CD4-positive, alpha-beta T cell treated with Interferon gamma for 1 hour (primary cell): ENCODE results near the gene ERN2.
"Not testable (repeated sequence)": the region's sequence is repeated elsewhere in the genome, so short reads cannot be mapped to it uniquely, and the experiment has no call there.

Experiments used
- DNase-seq: peaks from one replicate; pipeline ENCODE4 v3.0.0-alpha.2; 2020

Gene ERN2

DNA sequence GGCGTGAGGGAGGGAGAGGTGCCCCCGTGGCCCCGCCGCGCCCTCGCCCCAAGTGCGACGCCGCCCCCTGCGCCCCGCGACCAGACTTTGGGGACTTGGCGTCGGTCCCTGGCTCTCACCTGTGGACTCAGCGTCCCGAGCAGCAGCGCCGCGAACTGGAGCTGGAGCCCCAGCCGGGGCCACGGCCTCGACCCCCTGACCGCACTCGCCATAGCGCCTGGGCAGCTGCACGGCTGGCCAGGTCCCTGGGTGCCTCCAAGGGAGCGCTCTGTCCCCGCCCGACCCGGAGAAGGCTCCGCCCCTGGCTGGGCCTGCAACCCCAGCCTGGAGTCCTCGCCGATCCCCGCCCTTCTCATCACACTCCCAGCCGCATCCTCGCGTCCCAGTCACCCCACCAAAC, at the start of gene ERN2:
ERN2 (minus strand) TSS at position 247 of the 400 bp plus-strand sequence; CDS start at position 212, 35 bp downstream.
- no peak for DNase-seq

DNA sequence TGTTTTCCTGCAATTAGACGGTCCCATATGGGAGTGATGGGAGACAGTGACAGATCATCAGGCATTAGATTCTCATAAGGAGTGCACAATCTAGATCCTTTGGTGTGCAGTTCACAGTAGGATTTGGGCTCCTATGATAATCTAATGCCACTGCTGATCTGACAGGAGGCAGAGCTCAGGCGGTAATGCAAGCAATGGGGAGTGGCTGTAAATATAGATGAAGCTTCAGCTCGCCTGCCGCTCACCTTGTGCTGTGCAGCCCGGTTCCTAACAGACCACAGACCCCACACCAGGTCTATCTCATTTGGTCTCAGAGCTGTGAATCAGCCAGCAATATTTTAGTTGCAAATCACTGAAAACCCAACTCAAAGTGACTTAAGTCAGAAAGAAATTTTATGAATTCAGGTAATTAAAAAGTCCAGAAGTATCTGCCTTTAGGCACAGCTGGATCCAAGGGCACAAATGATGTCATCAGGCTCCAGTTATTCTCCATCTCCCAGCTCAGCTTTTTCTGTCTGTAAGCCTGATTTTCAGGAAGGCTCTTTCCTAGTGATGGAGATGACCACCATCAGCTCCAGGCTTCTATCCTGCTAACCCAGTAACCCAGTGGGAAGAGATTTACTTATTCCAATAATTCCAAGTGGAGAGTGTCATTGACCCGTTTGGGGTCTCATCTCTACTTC, 45.1 kb upstream of the ERN2 start:
- no peak for DNase-seq

DNA sequence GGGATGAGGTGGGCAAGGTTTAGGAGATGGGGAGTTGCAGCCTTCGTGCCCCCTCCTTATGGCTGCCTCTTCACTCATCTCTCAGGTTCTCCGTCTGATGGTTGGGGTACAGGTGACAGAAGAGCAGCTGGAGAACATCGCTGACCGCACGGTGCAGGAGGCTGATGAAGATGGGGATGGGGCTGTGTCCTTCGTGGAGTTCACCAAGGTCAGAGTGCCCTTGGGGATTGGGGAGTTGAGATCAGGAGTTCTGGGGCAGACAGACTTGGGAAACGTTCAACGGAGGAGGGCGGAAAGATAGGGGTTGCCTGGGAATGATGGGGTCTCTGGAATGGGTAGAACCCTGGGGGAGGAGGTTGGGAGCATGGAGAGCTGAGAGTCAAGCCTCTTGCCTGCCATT, 44.1 kb upstream of the ERN2 start:
- no peak for DNase-seq

DNA sequence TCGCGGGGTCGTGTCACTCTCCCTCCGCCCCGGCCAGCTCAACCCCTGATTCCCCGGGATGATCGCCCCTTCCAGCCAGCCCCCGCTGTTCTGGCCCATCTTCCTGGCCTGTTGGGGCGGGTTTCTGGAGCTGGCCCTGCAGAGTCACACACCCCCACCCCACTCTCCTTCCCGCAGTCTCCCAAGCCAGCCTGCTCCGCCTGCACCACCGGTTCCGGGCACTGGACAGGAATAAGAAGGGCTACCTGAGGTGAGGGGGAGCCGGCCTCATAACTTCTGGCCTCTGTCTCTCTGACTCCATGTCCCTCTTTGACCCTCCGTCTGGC, 42.4 kb upstream of the ERN2 start:
- DNase-seq: no peak

DNA sequence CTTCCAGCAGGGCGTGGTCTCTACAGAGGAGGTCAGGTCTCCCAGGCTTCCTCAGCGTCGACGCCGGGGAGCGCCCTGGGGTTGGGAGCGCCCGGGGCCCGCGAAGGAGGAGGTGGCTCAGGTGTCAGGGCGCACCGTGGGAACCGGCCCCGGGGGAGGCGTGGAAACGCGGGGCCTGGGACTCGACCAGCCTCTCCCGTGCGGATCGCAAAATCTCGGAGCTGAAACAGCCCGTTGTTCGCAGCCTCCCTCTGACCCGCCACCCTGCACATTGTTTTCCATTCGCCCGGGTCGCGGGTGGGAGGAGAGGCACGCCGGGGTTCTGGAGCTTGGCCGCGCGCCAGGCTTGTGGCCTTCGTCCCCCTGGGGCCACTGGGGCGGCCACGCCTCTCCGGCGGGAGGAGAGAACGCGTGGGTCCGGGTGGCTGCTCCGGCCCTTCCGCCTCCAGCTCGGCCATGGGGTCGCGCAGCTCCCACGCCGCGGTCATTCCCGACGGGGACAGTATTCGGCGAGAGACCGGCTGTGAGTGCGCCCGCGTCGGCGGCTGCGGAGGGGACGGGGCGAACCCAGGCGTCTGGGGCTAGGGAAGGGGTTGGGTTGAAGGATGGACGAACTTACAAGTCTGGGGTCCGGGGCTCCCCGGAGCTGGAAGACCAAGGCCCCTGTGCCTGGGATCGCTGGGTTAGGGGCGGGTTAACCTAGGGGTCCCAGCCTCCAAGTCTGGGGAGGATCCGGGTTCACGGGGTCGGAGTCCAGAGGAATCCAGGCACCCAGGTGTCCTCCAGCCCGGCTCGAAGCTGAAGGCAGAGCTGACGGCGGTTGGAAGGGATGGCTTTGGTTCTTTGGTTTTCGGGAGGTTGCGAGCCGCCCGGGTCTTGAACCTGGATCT, 41.8 kb upstream of the ERN2 start, which contains the start of gene CHP2:
CHP2 (plus strand) TSS at position 433 of the 890 bp plus-strand sequence; CDS start at position 457, 24 bp downstream.
- DNase-seq: no peak

DNA sequence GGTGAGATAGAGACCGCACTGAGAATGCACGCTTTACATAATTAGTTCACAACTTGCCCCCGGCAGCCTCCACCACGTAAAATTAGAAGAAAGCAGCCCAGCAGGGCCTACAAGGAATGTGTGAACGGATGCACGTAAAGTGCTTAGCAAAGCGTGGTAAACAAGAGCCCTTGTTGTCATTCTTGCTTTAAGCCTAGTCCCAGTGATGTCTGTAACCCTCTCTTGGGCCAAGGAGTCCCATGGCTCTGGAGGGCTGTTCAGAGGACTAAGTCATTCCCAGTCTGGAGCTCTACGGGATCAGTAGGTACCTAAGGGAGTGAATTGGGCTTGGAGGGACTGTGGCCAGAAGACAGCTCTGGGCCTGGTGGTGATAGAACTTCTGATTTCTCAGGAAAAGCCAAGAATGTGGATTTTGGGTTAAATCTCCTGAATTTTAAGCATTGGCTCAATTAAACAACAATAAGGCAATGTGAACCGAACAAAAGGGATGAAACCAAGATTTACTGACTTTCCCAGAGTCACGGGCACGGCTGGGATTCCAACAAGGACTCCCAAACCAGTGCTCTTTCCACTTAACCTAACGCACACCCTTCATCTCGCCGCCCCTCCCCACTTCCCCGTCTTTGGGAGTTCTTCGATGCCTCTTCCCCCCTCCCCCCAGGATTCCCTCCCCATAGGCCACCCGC, 41.0 kb upstream of the ERN2 start:
- DNase-seq: no peak

DNA sequence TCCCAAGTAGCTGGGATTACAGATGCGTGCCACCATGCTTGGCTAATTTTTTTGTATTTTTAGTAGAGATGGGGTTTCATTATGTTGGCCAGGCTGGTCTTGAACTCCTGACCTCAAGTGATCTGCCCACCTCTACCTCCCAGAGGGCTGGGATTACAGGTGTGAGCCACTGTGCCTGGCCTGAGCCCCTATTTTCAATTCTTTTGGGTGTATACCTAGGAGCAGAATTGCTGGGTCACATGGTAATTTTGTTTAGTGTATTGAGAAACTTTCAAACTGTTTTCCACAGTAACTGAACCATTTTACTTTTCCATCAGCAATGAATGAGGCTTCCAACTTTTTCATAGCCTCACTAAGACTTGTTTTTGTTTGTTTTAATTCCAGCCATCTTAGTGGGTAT, 38.0 kb upstream of the ERN2 start:
- DNase-seq: not testable (repeated sequence)

DNA sequence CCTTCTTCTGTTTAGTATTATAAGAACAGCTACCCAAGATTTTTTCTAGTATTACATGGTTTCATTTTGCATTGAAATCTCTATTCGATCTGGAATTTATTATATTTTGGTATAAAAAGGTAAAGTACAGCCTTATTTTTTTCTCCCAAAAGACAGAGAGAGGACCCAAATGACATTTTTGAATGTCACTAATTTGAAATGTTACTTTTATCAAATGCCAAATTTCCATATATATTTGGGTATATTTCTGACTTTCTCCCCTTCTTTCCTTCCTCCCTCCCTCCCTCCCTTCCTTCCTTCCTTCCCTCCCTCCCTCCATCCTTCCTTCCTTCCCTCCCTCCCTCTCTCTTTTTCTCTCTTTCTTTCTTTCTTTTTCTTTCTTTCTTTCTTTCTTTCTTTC, 35.6 kb upstream of the ERN2 start:
- no peak for DNase-seq

DNA sequence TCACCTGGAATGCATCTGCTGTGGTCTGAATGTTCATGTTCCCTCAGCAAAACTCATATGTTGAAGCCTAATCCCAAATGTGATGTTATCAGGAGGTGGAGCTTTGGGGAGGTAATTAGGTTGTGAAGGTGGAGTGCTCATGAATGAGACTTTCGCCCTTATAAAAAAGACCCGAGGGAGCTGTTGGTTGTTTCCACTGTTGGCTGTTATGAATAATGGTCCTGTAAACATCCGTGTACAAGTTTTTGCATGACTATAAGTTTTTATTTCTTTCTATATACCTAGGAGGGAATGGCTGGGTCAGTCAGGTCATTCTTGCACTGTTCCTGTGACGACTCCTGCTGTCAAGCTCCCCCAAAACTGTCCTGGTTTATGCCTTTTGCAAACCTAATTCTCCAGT, 32.2 kb upstream of the ERN2 start:
- no peak for DNase-seq

DNA sequence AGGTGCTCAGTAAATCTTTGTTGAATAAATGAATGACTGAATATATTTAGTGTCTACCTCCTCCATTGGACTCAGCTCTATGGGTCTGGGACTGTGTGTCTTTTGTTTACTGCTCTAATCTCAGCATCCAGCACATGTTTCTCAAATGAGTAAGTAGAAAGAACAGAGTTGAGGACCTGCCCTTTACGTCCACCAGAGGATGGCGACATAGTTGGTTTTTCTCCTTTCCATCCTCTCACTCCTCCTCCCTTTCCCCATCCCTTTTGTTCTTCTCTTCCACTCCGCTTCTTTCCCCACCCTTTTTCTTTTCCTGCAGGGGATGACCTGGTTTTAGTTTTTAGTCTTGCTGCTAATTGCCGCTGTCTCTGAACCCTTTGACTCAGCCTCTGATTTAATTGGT, 29.7 kb upstream of the ERN2 start:
- DNase-seq: no peak

DNA sequence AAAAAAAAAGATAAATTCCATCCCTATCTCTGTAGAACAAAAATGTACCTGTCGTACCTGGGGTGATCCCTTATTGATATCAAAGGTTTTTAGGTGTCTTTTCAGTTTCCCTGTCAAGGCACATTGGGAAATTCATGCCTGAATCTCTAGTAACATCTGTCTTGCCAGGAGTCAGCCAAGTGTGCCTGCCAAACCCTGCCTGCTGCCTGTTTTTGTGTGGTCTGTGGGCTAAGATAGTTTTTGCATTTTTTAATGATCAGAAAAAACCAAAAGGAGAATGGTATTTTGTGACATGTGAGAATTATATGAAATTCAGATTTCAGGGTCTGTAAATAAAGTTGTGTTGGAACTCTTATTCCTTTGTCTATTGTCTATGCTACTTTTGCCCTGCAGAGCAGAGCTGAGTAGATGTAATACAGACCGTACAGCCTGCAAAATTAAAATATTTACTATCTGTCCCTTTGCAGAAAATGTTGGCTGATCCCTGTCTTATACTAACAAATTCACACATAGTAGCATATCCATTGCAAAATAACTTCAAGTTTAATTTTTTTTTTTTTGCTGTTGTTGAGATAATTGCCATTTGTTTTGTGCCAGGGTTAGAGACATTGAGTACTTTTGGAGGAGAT, 28.8 kb upstream of the ERN2 start:
- DNase-seq: no peak

DNA sequence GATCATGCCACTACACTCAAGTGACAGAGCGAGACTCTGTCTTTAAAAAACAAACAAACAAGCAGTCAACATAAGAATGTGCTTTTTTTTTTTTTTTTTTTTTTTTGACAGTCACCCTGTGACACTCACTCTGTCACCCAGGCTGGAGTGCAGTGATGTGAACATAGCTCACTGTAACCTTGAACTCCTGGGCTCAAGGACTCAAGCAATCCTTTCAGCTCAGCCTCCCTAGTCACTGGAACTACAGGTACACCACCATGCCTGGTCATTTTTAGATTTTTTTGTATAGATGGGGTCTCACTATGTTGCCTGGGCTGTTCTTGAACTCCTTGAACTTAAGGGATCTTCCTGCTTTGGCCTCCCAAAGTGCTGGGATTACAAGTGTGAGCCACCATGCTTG, 26.5 kb upstream of the ERN2 start:
- DNase-seq: no peak

DNA sequence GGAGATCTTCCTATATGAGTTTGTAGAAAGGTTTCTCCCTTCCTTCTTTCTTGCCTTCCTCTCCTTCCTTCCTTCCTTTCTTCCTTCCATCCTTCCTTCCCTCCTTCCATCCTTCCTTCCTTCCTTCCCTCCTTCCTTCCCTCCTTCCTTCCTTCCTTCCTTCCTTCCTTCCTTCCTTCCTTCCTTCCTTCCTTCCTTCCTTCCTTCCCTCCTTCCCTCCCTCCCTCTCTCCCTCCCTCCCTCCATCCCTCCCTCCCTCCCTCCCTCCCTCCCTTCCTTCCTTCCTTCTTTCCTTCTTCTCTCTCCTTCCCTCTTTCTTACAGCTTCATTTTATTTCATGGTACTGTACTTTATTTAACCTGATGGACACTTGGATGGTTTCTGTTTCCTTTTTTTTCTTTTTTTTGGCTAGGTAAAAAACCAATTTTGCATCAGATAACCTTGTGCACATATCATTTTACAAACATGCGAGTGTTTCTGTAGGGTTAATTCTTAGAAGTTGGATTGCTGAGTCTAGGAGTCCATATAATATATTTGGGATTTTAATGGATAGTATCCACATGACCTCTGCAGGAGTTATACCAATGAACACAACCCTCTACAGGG, 24.5 kb upstream of the ERN2 start:
- DNase-seq: not testable (repeated sequence)

DNA sequence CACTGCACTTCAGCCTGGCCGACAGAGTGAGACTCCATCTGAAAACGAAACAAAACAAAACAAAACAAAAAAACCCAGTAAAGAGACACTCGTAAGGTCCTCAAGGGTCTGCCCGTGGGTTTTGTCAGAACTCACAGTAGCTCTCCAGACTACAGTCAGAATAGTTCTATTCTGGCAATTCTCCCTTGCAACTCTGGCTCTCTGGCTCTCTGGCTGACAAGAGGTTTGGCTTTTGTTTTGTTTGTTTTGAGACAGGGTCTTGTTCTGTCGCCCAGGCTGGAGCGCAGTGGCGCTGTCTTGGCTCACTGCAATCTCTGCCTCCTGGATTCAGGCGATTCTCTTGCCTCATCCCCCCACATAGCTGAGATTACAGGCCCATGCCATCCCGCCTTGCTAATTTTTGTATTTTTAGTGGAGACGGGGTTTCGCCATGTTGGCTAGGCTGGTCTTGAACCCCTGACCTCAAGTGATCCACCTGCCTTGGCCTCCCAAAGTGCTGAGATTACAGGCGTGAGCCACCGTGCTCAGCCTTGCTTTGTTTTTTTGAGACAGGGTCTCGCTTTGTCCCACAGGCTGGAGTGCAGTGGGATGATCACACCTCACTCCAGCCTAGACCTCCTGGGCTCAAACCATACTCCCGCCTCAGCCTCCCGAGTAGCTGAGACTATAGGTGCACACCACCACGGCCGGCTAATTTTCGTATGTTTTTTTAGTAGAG, 21.3 kb upstream of the ERN2 start:
- DNase-seq: no peak

DNA sequence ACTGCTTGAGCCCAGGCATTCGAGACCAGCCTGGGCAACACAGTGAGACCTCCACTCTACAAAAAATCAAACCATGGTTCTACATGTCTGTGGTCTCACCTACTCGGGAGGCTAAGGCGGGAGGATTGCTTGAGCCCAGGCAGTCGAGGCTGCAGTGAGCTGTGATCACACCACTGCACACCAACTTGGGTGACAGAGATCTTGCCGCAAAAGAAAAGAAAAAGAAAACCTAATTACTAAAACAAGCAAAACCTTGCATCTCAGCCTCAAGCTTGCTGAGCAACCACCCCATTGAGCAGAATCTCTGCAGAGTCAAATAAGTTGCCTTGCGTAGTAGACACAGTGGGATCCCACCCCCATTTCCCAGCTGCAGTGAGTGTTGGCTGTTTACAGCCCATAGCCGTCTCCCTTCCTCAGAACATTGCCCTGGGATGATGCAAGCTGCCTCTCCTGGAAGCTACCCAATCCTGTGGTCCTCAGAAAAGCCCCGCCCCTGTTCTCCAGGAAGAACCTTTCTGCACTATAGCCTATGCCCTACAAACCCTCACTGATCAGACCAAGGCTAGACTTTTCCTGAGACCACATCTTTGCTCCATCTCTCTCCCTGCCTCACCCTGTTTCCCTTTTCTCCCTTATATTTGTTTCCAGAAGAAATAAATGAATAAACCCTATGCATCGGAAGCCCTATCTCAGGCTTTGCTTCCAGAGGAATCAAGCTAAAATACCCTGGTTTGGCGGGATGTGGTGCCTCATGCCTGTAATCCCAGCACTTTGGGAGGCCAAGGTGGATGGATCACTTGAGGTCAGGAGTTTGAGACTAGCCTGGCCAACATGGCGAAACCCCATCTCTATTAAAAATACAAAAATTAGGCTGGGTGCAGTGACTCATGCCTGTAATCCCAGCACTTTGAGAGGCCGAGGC, 16.7 kb upstream of the ERN2 start:
- no peak for DNase-seq

DNA sequence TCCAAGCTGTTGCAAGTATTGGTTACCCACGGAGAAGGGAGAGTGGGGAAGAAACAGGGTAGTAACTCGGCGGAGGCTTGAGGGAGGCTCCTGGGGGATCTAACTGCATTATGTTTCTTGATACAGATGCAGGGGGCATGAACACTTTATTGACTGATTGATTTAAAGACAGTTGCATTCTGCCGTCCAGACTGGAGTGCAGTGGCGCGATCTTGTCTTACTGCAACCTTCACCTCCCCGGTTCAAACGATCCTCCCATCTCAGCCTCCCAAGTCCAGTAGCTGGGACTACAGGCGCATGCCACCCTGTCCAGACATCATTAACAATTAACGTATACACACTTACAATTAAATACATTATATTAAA, 15.1 kb upstream of the ERN2 start:
- no peak for DNase-seq

DNA sequence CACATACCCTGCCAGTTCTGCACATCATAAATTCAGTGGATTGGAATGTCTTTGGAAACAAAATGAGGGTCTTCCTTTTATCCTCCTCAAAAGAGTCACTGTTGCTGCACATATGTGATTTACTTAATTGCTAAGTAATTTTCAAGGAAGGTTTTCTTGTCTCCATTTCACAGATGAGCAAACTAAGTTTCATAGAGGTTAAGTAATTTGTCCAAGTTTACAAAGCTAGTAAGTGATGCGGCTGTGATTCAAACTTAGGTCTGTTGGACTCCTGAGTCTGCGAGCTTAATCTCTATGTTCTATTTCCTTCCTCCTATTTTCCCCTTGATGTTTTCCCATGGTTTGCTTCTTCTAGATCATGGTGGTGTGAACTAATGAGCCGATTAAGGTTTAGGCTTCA, 13.7 kb upstream of the ERN2 start:
- DNase-seq: no peak

DNA sequence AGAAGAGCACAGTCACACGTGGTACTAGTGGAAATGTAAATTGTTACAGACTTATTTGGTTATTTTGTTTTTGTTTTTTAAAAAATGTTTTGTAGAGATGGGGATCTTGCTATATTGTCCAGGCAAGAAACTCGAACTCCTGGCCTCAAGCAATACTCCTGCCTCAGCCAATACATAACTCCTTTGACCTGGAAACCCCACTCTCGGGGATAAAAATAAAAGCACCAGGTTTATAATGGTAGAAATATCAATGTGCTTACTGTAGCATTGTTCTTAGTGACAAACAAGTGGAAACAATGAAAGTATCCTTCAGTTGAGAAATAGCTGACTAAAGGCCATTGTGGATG, 11.7 kb upstream of the ERN2 start:
- no peak for DNase-seq

DNA sequence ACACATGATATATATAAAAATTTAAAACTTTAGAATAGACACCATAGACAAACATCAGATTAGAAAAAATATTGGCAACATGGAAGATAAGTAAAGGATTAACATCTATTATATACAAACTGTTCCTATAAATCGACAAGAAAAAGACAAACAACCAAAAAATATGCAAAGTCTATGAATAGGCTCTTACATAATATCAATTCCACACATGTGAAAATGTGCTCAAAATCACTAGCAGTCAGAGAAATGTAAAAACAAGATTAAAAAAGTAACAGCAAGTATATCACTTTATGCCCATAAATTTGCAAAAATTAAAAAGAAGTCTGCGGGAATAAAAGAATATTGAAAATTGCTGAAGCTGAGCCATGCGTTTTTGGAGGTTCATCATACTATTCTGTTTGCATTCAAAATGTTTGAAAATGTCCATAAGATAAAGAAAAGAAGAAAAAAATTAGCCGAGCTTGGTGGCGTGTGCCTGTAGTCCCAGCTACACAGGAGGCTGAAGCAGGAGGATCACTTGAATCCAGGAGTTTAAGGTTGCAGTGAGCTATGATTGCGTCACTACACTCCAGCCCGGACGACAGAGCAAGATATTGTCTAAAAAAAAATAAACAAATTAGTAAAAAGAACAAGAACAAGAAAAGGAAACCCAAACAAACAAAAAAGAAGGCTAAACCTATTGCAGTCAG, 11.2 kb upstream of the ERN2 start:
- no peak for DNase-seq

DNA sequence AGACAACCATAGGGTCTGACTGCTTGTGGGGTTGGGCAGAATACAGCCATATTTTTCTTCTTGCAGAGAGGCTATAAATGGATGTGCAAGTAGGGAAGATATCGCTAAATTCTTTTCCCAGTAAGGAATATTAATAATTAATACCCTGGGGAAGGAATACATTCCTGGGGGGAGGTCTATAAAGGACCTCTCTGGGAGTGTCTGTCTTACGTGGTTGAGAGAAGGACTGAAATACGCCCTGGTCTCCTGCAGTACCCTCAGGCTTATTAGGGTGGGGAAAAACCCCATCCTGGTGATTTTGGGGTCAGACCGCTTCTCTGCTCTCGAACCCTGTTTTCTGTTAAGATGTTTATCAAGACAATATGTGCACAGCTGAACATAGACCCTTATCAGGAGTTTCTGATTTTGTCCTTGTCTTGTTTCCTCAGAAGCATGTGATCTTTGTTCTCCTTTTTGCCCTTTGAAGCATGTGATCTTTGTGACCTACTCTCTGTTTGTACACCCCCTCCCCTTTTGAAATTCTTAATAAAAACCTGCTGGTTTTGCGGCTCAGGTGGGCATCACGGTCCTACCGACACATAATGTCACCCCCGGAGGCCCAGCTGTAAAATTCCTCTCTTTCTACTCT, 9.7 kb upstream of the ERN2 start:
- DNase-seq: not testable (repeated sequence)
